Neural cell (in vitro differentiated cells): ENCODE data around the gene AGPAT4. TPM values are rescaled to one million over a fixed set of nuclear protein-coding genes. Genes with fewer than 3 reads are reported as not detected.
A peak's percentile ranks its signal among the peaks of the same experiment; 100 is the strongest.

Experiments
- H2AFZ ChIP-seq: fragments of 200-600, 300-800 bp; sonication (generic), shearing (Covaris generic); 2 replicates; pipeline ENCODE4 v1.6.0; 2014; ENCODE audit warnings: low read depth, mild to moderate bottlenecking, antibody characterized with exemption, low read length, moderate library complexity
- H3F3A ChIP-seq: fragments of 200-600 bp; shearing (Covaris generic); 2 replicates; pipeline ENCODE4 v1.6.1; 2016; ENCODE audit warnings: mild to moderate bottlenecking, moderate library complexity, mixed read lengths, antibody characterized with exemption, low read length; ENCODE audit not compliant: insufficient read depth, poor library complexity, severe bottlenecking
- H3K27ac ChIP-seq: fragments of 200-600, 300-800 bp; sonication (generic), shearing (Covaris generic); 2 replicates; pipeline ENCODE4 v1.5.1; 2014; ENCODE audit warnings: mild to moderate bottlenecking, low read length, moderate library complexity
- H3K27me3 ChIP-seq: fragments of 300-800, 200-600 bp; sonication (generic), shearing (Covaris generic); 2 replicates; pipeline ENCODE4 v1.6.0; 2014; ENCODE audit warnings: mild to moderate bottlenecking, low read depth, low read length, moderate library complexity; ENCODE audit not compliant: insufficient read depth
- H3K36me3 ChIP-seq: fragments of 300-800, 200-600 bp; sonication (generic), shearing (Covaris generic); 2 replicates; pipeline ENCODE4 v1.5.1; 2014; ENCODE audit warnings: mild to moderate bottlenecking, antibody characterized with exemption, low read length, moderate library complexity; ENCODE audit not compliant: insufficient read depth
- H3K4me2 ChIP-seq: fragments of 300-800, 200-600 bp; sonication (generic), shearing (Covaris generic); 2 replicates; pipeline ENCODE4 v1.6.0; 2014; ENCODE audit warnings: mild to moderate bottlenecking, low read length
- H3K4me3 ChIP-seq: fragments of 300-800, 200-600 bp; sonication (generic), shearing (Covaris generic); 2 replicates; pipeline ENCODE4 v1.5.1; 2014; ENCODE audit warnings: mild to moderate bottlenecking, low read length, moderate library complexity
- H3K79me2 ChIP-seq: fragments of 200-600 bp; shearing (Covaris generic); replicated peaks from 2 replicates; pipeline ENCODE4 v1.6.0; 2014; ENCODE audit warnings: mild to moderate bottlenecking, low read length, moderate library complexity; ENCODE audit not compliant: insufficient read depth
- H3K9ac ChIP-seq: fragments of 300-800, 200-600 bp; sonication (generic), shearing (Covaris generic); 2 replicates; pipeline ENCODE4 v1.6.1; 2016; ENCODE audit warnings: mild to moderate bottlenecking, low read length, mixed read lengths
- H3K9me2 ChIP-seq: fragments of 200-600 bp; shearing (Covaris generic); 2 replicates; pipeline ENCODE4 v1.6.1; 2016; ENCODE audit warnings: mild to moderate bottlenecking, low read length, mixed read lengths; ENCODE audit not compliant: insufficient read depth
- H3K9me3 ChIP-seq: fragments of 200-600, 300-800 bp; sonication (generic), shearing (Covaris generic); 2 replicates; pipeline ENCODE4 v1.6.1; 2016; ENCODE audit warnings: mild to moderate bottlenecking, mixed run types, low read length, moderate library complexity, mixed read lengths
- H4K20me1 ChIP-seq: fragments of 200-600 bp; shearing (Covaris generic); 2 replicates; pipeline ENCODE4 v1.6.1; 2016; ENCODE audit warnings: mild to moderate bottlenecking, mixed run types; ENCODE audit not compliant: insufficient read depth
- EP300 ChIP-seq: fragments of 450-650 bp; conservative IDR thresholded peaks from 2 replicates; pipeline ENCODE4 v1.6.1; 2014; ENCODE audit warnings: antibody characterized with exemption, mild to moderate bottlenecking, moderate library complexity; ENCODE audit not compliant: poor library complexity, severe bottlenecking
- EZH2 ChIP-seq: fragments of 200-600, 300-800 bp; shearing (Covaris generic), sonication (generic); IDR thresholded peaks from 2 replicates; pipeline ENCODE4 v1.6.1; 2014; ENCODE audit warnings: antibody characterized with exemption, low read length, borderline replicate concordance, mild to moderate bottlenecking; ENCODE audit not compliant: insufficient read depth, poor library complexity, severe bottlenecking
- MXI1 ChIP-seq: fragments of 450-650 bp; conservative IDR thresholded peaks from 2 replicates; pipeline ENCODE4 v1.6.1; 2014; ENCODE audit warnings: antibody characterized with exemption, mild to moderate bottlenecking; ENCODE audit not compliant: poor library complexity, severe bottlenecking
- POLR2AphosphoS5 ChIP-seq: IDR thresholded peaks from 2 replicates; pipeline ENCODE4 v1.6.1; 2012
- RAD21 ChIP-seq: fragments of 450-650 bp; conservative IDR thresholded peaks from 2 replicates; pipeline ENCODE4 v1.6.1; 2014; ENCODE audit warnings: antibody characterized with exemption, mild to moderate bottlenecking, moderate library complexity
- SMC3 ChIP-seq: fragments of 450-650 bp; conservative IDR thresholded peaks from 2 replicates; pipeline ENCODE4 v1.6.1; 2014; ENCODE audit warnings: antibody characterized with exemption, mild to moderate bottlenecking, moderate library complexity; ENCODE audit not compliant: poor library complexity
- TAF1 ChIP-seq: IDR thresholded peaks from 2 replicates; pipeline ENCODE4 v1.6.1; 2012; ENCODE audit warnings: low read depth
- polyA plus RNA-seq: library from polyadenylated mRNA; depleted of rRNA; stranded (reverse); fragments of >200 nt; gene quantifications from 2 replicates; pipeline ENCODE4 v1.2.3, GENCODE V29; 2014
- TF ChIP-seq, protein P1 (sequence below): fragments of 450-650 bp; IDR thresholded peaks from 2 replicates; pipeline ENCODE4 v1.5.1; 2014; ENCODE audit warnings: antibody characterized with exemption, mild to moderate bottlenecking, moderate library complexity; ENCODE audit not compliant: poor library complexity, severe bottlenecking
- TF ChIP-seq, protein P2 (sequence below): IDR thresholded peaks from 2 replicates; pipeline ENCODE4 v1.6.1; 2012; ENCODE audit warnings: borderline replicate concordance

The AGPAT4 gene
- polyA plus RNA-seq, 1 donor from 2014 or later = 42.6 TPM

DNA sequence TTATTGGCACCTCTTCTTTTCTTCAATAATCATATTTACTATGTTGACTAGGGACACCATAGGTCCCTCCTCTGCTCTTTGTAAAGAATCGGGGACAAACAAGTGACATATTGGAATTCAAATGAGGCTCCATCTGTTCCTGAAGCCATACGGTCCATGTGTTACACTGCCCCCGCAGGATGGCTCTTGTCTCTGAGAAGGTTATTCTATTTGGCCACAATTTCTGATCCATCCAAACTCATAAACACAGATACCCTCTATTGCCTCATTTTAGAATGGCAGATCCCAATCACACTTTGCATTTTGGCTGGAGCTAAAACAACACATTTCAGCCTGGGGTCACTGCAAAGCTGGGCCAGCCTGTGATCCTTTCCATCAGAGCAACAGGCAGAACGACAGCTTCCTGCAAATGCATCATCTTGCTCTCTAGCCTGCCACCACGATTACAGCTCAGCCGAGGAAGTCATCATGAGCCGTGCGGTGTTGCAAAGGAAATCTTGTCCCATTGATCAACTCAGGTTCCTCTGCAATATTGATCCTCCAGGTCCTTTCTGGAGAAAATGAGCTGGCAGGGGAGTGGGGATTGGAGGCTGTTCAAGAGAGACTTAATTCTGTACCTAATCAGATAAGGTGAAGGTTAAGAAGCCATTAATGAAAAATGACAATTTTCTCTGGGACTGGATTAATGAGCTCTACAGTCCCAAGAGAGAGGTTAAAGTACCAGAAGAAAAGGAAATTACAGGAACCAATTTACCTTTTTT lies 73.1 kb downstream of the AGPAT4 start:
- Histone ChIP-seq H2AFZ (no peak overlapping the region), H4K20me1 (no peaks in the 10 kb centered on the region), H3K27ac (peak overlapping the region; percentile 34), H3K27me3 (no peaks in the 10 kb centered on the region), H3K79me2 (peaks cover 33% of the 10 kb centered on the region), H3K9me3 (no peaks in the 10 kb centered on the region), H3K9me2 (no peaks in the 10 kb centered on the region), H3K36me3 (peaks cover 3% of the 10 kb centered on the region), H3K4me3 (peak overlapping the region; percentile 3), H3K4me2 (no peak overlapping the region), H3F3A (no peaks in the 10 kb centered on the region), H3K9ac (no peak overlapping the region)
- TF ChIP-seq RAD21 (no peak), SMC3 (no peak), POLR2AphosphoS5 (no peak), EZH2 (no peak), MXI1 (no peak), EP300 (no peak), TAF1 (no peak)
- TF ChIP-seq, protein P1, sequence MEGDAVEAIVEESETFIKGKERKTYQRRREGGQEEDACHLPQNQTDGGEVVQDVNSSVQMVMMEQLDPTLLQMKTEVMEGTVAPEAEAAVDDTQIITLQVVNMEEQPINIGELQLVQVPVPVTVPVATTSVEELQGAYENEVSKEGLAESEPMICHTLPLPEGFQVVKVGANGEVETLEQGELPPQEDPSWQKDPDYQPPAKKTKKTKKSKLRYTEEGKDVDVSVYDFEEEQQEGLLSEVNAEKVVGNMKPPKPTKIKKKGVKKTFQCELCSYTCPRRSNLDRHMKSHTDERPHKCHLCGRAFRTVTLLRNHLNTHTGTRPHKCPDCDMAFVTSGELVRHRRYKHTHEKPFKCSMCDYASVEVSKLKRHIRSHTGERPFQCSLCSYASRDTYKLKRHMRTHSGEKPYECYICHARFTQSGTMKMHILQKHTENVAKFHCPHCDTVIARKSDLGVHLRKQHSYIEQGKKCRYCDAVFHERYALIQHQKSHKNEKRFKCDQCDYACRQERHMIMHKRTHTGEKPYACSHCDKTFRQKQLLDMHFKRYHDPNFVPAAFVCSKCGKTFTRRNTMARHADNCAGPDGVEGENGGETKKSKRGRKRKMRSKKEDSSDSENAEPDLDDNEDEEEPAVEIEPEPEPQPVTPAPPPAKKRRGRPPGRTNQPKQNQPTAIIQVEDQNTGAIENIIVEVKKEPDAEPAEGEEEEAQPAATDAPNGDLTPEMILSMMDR = no peak
- TF ChIP-seq, protein P2, sequence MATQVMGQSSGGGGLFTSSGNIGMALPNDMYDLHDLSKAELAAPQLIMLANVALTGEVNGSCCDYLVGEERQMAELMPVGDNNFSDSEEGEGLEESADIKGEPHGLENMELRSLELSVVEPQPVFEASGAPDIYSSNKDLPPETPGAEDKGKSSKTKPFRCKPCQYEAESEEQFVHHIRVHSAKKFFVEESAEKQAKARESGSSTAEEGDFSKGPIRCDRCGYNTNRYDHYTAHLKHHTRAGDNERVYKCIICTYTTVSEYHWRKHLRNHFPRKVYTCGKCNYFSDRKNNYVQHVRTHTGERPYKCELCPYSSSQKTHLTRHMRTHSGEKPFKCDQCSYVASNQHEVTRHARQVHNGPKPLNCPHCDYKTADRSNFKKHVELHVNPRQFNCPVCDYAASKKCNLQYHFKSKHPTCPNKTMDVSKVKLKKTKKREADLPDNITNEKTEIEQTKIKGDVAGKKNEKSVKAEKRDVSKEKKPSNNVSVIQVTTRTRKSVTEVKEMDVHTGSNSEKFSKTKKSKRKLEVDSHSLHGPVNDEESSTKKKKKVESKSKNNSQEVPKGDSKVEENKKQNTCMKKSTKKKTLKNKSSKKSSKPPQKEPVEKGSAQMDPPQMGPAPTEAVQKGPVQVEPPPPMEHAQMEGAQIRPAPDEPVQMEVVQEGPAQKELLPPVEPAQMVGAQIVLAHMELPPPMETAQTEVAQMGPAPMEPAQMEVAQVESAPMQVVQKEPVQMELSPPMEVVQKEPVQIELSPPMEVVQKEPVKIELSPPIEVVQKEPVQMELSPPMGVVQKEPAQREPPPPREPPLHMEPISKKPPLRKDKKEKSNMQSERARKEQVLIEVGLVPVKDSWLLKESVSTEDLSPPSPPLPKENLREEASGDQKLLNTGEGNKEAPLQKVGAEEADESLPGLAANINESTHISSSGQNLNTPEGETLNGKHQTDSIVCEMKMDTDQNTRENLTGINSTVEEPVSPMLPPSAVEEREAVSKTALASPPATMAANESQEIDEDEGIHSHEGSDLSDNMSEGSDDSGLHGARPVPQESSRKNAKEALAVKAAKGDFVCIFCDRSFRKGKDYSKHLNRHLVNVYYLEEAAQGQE = no peak

DNA sequence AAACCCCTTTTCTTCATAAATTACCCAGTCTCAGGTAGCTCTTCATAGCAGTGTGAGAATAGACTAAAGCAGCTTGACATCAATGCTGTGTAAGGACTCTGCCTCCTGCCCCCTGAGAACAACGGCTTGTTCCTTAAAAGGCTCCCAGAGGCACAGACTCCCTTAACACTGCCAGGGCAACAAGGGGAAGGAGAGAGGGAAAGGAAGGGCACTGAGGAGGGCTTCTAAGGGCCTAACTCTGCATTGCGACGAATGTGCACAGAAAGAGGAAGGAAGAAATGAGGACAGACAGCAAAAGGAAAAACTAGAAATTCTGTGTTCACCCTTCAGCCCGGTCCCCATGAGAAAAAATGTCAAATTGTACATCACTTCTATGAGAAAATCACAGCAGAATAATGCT lies 74.0 kb downstream of the AGPAT4 start:
- Histone ChIP-seq H3K4me3 (no peak overlapping the region), H3K9me2 (no peaks in the 10 kb centered on the region), H3K4me2 (no peak overlapping the region), H3K27me3 (no peaks in the 10 kb centered on the region), H3F3A (no peaks in the 10 kb centered on the region), H3K79me2 (peaks cover 32% of the 10 kb centered on the region), H3K27ac (peak overlapping the region; percentile 34), H3K36me3 (peaks cover 3% of the 10 kb centered on the region), H3K9me3 (no peaks in the 10 kb centered on the region), H4K20me1 (no peaks in the 10 kb centered on the region), H3K9ac (no peak overlapping the region), H2AFZ (no peak overlapping the region)
- TF ChIP-seq POLR2AphosphoS5 = no peak
- TF ChIP-seq, protein P2 = no peak
- TF ChIP-seq EZH2 = no peak
- no peak for TF ChIP-seq TAF1
- no peak for TF ChIP-seq EP300
- no peak for TF ChIP-seq SMC3
- TF ChIP-seq MXI1 = no peak
- TF ChIP-seq RAD21 = no peak
- TF ChIP-seq, protein P1 = no peak
